DND-41 (cell line): ENCODE results near the gene RNF32.
"Not testable (repeated sequence)": the region's sequence is repeated elsewhere in the genome, so short reads cannot be mapped to it uniquely, and the experiment has no call there.

Source experiments
- ATAC-seq: fragments of 200-7000 bp; cut with Tn5 transposase; 3 replicates; pipeline ENCODE4 v1.9.1; 2021; ENCODE audit warnings: low read depth; ENCODE audit not compliant: insufficient read depth
- DNase-seq: peaks from one replicate; pipeline ENCODE4 v3.0.0-alpha.2; 2020
- H2AFZ ChIP-seq: 2 replicates; pipeline ENCODE4 v1.6.0; 2012; ENCODE audit warnings: low read depth, low read length
- H3K27ac ChIP-seq: 2 replicates; pipeline ENCODE4 v1.5.1; 2012; ENCODE audit warnings: low read length, inconsistent platforms
- H3K27me3 ChIP-seq: fragments of 200-600 bp; sonication (generic); 2 replicates; pipeline ENCODE4 v1.6.0; 2012; ENCODE audit warnings: low read length, mild to moderate bottlenecking, inconsistent platforms; ENCODE audit not compliant: insufficient read depth, poor library complexity
- H3K36me3 ChIP-seq: 2 replicates; pipeline ENCODE4 v1.5.1; 2012; ENCODE audit warnings: low read length, inconsistent platforms; ENCODE audit not compliant: insufficient read depth
- H3K4me1 ChIP-seq: 2 replicates; pipeline ENCODE4 v1.5.1; 2012; ENCODE audit warnings: mild to moderate bottlenecking, low read length; ENCODE audit not compliant: insufficient read depth
- H3K4me2 ChIP-seq: 2 replicates; pipeline ENCODE4 v1.6.0; 2012; ENCODE audit warnings: mild to moderate bottlenecking, moderate library complexity, low read length, inconsistent platforms; ENCODE audit not compliant: insufficient read depth
- H3K4me3 ChIP-seq, 2 experiments: fragments of 200-600 bp in 1 of 2; shearing (Covaris generic) in 1 of 2; 2 replicates each; pipeline ENCODE4 v1.5.1; 2012 to 2016; ENCODE audit warnings: inconsistent platforms in 2 of 2, low read length in 2 of 2, mild to moderate bottlenecking in 2 of 2, low read depth in 1 of 2, moderate library complexity in 1 of 2
- H3K79me2 ChIP-seq: 2 replicates; pipeline ENCODE4 v1.6.0; 2012; ENCODE audit warnings: low read length, inconsistent platforms; ENCODE audit not compliant: insufficient read depth
- H3K9ac ChIP-seq: 2 replicates; pipeline ENCODE4 v1.6.0; 2012; ENCODE audit warnings: low read depth, mild to moderate bottlenecking, inconsistent platforms, low read length, moderate library complexity
- H3K9me3 ChIP-seq: 2 replicates; pipeline ENCODE4 v1.5.1; 2012; ENCODE audit warnings: low read length, moderate library complexity, mild to moderate bottlenecking, inconsistent platforms; ENCODE audit not compliant: insufficient read depth, severe bottlenecking
- H4K20me1 ChIP-seq: 2 replicates; pipeline ENCODE4 v1.6.0; 2012; ENCODE audit warnings: low read length; ENCODE audit not compliant: insufficient read depth
- EZH2 ChIP-seq: IDR thresholded peaks from 3 replicates; pipeline ENCODE4 v1.6.1; 2012; ENCODE audit warnings: borderline replicate concordance, low read depth, mild to moderate bottlenecking, moderate library complexity, low read length, inconsistent platforms; ENCODE audit not compliant: severe bottlenecking
- TF ChIP-seq, protein P1 (sequence below): IDR thresholded peaks from 2 replicates; pipeline ENCODE4 v1.5.1; 2012; ENCODE audit warnings: borderline replicate concordance, low read length, moderate library complexity, mild to moderate bottlenecking; ENCODE audit not compliant: poor library complexity, severe bottlenecking; ENCODE audit errors: extremely low read depth

Gene RNF32

DNA sequence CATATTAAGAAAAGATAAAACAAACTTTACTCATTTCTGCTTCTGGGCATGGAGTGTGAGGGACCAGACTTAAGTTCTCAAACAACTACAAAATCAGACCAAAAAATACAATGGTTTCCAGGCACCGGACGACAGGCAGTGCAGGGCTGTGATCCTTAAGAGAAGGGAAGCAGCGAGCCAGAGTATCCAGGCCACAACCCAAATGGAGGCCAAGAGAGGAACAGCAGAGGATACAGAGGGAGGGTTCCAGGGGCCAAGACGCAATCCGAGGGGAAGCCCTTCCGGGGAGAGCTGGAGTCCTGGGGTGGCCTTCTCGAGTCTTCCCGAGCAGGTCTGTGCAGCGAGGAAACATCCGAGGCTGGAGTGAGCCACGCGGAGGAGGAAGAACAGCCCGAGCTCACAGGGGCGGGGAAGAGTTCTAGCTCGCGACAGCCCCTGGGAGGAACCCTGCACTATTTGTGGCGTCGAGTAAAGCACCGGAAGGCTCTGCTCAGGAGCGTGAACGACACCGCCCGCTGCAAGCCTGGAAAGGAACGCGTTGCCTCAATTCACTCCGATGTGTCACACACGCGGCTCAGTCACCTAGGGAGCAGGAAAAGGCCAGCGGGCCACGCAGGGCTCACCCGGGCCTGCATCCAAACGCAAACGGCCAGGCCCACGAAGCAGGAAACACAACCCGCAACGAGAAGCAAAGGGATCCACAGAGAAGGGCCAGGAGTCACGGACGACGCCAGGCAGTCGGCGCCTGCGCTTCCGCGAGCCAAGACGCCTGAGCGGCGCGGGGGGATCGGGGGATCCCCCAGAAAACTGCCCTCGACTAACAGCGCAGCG lies 933 bp upstream of the RNF32 start:
- H4K20me1 ChIP-seq = no peaks in the 10 kb centered on the region
- no peaks in the 10 kb centered on the region for H3K36me3 ChIP-seq
- no peaks in the 10 kb centered on the region for H3K4me1 ChIP-seq
- no peak overlapping the region for H3K9ac ChIP-seq
- no peak overlapping the region for H2AFZ ChIP-seq
- H3K4me3 ChIP-seq = no peak overlapping the region
- H3K4me2 ChIP-seq = no peak overlapping the region
- ATAC-seq = no peak
- no peak for DNase-seq
- TF ChIP-seq, protein P1, sequence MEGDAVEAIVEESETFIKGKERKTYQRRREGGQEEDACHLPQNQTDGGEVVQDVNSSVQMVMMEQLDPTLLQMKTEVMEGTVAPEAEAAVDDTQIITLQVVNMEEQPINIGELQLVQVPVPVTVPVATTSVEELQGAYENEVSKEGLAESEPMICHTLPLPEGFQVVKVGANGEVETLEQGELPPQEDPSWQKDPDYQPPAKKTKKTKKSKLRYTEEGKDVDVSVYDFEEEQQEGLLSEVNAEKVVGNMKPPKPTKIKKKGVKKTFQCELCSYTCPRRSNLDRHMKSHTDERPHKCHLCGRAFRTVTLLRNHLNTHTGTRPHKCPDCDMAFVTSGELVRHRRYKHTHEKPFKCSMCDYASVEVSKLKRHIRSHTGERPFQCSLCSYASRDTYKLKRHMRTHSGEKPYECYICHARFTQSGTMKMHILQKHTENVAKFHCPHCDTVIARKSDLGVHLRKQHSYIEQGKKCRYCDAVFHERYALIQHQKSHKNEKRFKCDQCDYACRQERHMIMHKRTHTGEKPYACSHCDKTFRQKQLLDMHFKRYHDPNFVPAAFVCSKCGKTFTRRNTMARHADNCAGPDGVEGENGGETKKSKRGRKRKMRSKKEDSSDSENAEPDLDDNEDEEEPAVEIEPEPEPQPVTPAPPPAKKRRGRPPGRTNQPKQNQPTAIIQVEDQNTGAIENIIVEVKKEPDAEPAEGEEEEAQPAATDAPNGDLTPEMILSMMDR = no peak
- TF ChIP-seq EZH2 = no peak
- H3K27ac ChIP-seq = no peak overlapping the region
- no peaks in the 10 kb centered on the region for H3K79me2 ChIP-seq
- peaks cover 9% of the 10 kb centered on the region for H3K9me3 ChIP-seq
- H3K27me3 ChIP-seq = peaks cover 3% of the 10 kb centered on the region

- Histone ChIP-seq H3K4me1 (no peaks in the 10 kb centered on the region), H3K9me3 (peaks cover 9% of the 10 kb centered on the region), H3K9ac (no peak overlapping the region), H3K79me2 (no peaks in the 10 kb centered on the region), H3K4me3 (no peak overlapping the region), H4K20me1 (no peaks in the 10 kb centered on the region), H2AFZ (no peak overlapping the region), H3K27me3 (peaks cover 3% of the 10 kb centered on the region), H3K27ac (no peak overlapping the region), H3K4me2 (no peak overlapping the region), H3K36me3 (no peaks in the 10 kb centered on the region)
- DNase-seq = no peak
- TF ChIP-seq, protein P1 = no peak
- TF ChIP-seq EZH2 = no peak
- ATAC-seq = no peak
Observed at GRCh38 chr7:156640949-156641485, 443 bp downstream of the RNF32 start.

DNA sequence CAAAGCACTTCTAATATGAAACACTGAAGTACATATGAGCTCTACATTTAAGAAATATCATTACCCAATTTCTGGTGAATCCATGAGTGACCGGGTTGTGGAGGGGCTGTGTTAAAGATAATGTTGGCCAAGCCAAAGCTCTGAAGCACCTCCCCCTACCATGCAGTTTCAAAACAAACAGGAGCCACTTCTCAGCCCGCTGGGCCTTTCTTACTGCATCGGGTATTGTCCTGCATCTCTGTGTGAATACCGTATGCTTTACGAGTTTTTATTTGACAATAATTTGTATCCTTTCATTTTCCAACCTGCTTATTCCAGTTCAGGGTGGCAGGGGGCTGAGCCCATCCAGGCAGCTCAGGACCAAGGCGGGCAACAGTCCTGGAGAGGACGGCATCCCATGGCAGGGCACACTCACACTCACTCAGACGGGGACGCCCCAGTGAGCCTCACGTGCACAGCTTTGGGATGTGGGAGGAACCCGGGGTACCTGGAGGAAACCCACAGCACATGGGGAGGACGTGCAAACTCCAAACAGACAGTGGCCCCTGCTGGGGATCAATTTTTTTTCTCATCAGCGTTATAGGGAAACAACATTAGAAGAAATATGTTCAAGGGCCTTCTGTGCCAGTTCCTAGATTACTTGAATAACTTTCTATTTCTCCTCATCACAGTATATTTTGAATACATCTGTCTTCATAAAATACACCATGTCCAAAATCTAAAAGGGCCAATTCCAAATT lies 1.9 kb downstream of the RNF32 start:
- Histone ChIP-seq H3K4me3 (no peak overlapping the region), H3K79me2 (no peaks in the 10 kb centered on the region), H3K4me2 (no peak overlapping the region), H2AFZ (no peak overlapping the region), H3K9ac (no peak overlapping the region), H3K9me3 (peaks cover 9% of the 10 kb centered on the region), H3K27ac (no peak overlapping the region), H3K4me1 (no peaks in the 10 kb centered on the region), H3K27me3 (peaks cover 3% of the 10 kb centered on the region), H4K20me1 (no peaks in the 10 kb centered on the region), H3K36me3 (no peaks in the 10 kb centered on the region)
- DNase-seq (no peak), ATAC-seq (no peak)
- TF ChIP-seq EZH2 = no peak
- TF ChIP-seq, protein P1 = no peak

DNA sequence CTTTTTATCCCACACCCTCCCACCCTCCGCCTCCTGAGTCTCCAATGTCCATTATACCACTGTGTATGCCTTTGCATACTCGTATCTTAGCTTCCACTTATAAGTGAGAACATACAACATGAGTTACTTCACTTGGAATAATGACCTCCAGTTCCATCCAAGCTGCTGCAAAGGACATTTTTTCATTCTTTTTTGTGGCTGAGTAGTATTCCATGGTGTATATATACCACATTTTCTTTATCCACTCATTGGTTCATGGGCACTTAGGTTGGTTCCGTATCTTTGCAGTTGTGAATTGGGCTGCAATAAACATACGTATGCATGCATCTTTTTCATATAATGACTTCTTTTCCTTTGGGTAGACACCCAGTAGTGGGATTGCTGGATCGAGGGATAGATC lies 6.8 kb downstream of the RNF32 start:
- H3K27me3 ChIP-seq, H2AFZ ChIP-seq, H3K4me2 ChIP-seq, DNase-seq, H4K20me1 ChIP-seq, H3K79me2 ChIP-seq, H3K36me3 ChIP-seq, H3K4me3 ChIP-seq, H3K27ac ChIP-seq, H3K4me1 ChIP-seq, ATAC-seq, H3K9ac ChIP-seq: not testable (repeated sequence)
- peaks cover 11% of the 10 kb centered on the region for H3K9me3 ChIP-seq
